Panc1 (cell line): ENCODE measurements around the gene FUT8. TPM values are rescaled to one million over a fixed set of nuclear protein-coding genes. Genes with fewer than 3 reads are reported as not detected.

Source experiments
- ATAC-seq: fragments of 200-7000 bp; cut with Tn5 transposase; 2 replicates; pipeline ENCODE4 v1.9.1; 2020; ENCODE audit warnings: mild to moderate bottlenecking, moderate library complexity
- BruUV-seq: library from RNA; stranded (reverse); fragments of 400-500 nt; replicated peaks from 2 replicates; lab custom pipeline; 2021; lab: Mats Ljungman, UMichigan
- CTCF ChIA-PET: fragments of 300-600 bp; sonication (Branson Sonifier 250); formaldehyde crosslinking; loops from one replicate; lab custom pipeline; 2022; ENCODE audit warnings: antibody characterized with exemption; lab: Charles Lee
- POLR2A ChIA-PET: fragments of 300-600 bp; sonication (Branson Sonifier 250); formaldehyde crosslinking; loops from one replicate; lab custom pipeline; 2022; ENCODE audit warnings: antibody characterized with exemption; lab: Charles Lee
- DNase-seq: peaks from one replicate; pipeline ENCODE4 v3.0.0-alpha.2; 2010; ENCODE audit warnings: low read depth, low spot score
- H3K27ac ChIP-seq: 2 replicates; pipeline ENCODE4 v1.5.1; 2011; ENCODE audit warnings: mild to moderate bottlenecking, low read length, inconsistent platforms
- H3K27me3 ChIP-seq: fragments of 200-500 bp; sonication (Bioruptor generic); 2 replicates; pipeline ENCODE4 v1.6.0; 2014; ENCODE audit warnings: low read length, inconsistent platforms; ENCODE audit not compliant: control insufficient read depth, insufficient read depth
- H3K36me3 ChIP-seq: fragments of 200-500 bp; sonication (Bioruptor generic); 2 replicates; pipeline ENCODE4 v1.5.1; 2014; ENCODE audit warnings: inconsistent platforms, mild to moderate bottlenecking, low read length, moderate library complexity; ENCODE audit not compliant: control insufficient read depth, insufficient read depth
- H3K4me1 ChIP-seq: 2 replicates; pipeline ENCODE4 v1.5.1; 2011; ENCODE audit warnings: inconsistent platforms, mild to moderate bottlenecking, low read length, moderate library complexity; ENCODE audit not compliant: control insufficient read depth, insufficient read depth
- H3K4me3 ChIP-seq, 2 experiments: 2 replicates each; pipeline ENCODE4 v1.5.1; 2011 to 2012; ENCODE audit warnings: low read depth in 2 of 2, low read length in 2 of 2, mild to moderate bottlenecking in 2 of 2, inconsistent platforms in 1 of 2, moderate library complexity in 1 of 2
- H3K9me3 ChIP-seq: fragments of 200-500 bp; sonication (Bioruptor generic); 2 replicates; pipeline ENCODE4 v1.5.1; 2014; ENCODE audit warnings: low read depth, mild to moderate bottlenecking, inconsistent platforms, low read length, moderate library complexity; ENCODE audit not compliant: control insufficient read depth, insufficient read depth
- POLR2AphosphoS5 ChIP-seq: IDR thresholded peaks from 2 replicates; pipeline ENCODE4 v1.6.1; 2012; ENCODE audit warnings: mild to moderate bottlenecking, low read depth, low read length, moderate library complexity
- SIN3A ChIP-seq: IDR thresholded peaks from 2 replicates; pipeline ENCODE4 v1.6.1; 2012; ENCODE audit warnings: low read depth, mild to moderate bottlenecking, low read length, moderate library complexity, borderline replicate concordance; ENCODE audit not compliant: insufficient read depth
- TCF7L2 ChIP-seq: IDR thresholded peaks from 2 replicates; pipeline ENCODE4 v1.6.1; 2011; ENCODE audit warnings: mild to moderate bottlenecking, low read depth, low read length, inconsistent platforms
- in situ Hi-C: cut with HindIII; loops from 2 replicates; pipeline ENCODE4 v1.10.0; 2016; ENCODE audit warnings: low sequenced_read_pairs, low pct_unique_long_range_greater_than_20kb
- intact Hi-C: fragments of 100-400 bp; cut with micrococcal nuclease; formaldehyde crosslinking; loops from one replicate; pipeline ENCODE4 v1.10.0; 2022; ENCODE audit not compliant: unreplicated experiment
- total RNA-seq: library from RNA; stranded (reverse); gene quantifications from one replicate; pipeline ENCODE4 v1.2.1, GENCODE V29; 2021; ENCODE audit not compliant: unreplicated experiment
- TF ChIP-seq, protein P1 (sequence below), 2 experiments: IDR thresholded peaks; 2 replicates each; pipeline ENCODE4 v1.6.1; 2011 to 2012; ENCODE audit warnings: low read depth in 2 of 2, control low read depth in 1 of 2, low read length in 1 of 2, mild to moderate bottlenecking in 1 of 2, moderate library complexity in 1 of 2; ENCODE audit not compliant: insufficient read depth in 1 of 2
- TF ChIP-seq, protein P2 (sequence below): fragments of 450-650 bp; IDR thresholded peaks from 2 replicates; pipeline ENCODE4 v1.5.1; 2017; ENCODE audit warnings: mild to moderate bottlenecking

Gene FUT8
- total RNA-seq, 1 experiment from 2014 or later, result 31.4 TPM

DNA sequence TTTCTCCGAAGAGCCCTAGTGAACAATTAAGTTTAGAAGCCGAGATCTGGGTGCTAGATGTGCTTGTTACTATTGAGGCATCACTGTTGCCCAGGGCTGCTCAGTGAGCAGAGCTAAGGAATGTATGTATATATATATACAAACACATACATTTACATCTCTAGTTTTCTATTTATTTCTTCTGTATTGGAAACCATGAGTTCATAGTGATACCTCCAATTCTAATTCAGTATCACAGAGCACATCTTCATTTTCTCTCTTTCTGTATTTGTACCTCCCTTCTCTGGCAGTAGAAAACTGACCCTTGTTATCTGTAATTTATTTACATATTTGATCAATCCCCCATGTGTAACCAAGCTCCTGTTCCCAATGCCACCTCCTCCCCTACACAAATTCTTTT lies 40.7 kb upstream of the FUT8 start:
- ATAC-seq (no peak), DNase-seq (no peak)
- Histone ChIP-seq H3K9me3 (no peaks in the 10 kb centered on the region), H3K36me3 (no peaks in the 10 kb centered on the region), H3K27me3 (no peaks in the 10 kb centered on the region), H3K4me3 (no peak overlapping the region), H3K27ac (no peak overlapping the region), H3K4me1 (no peaks in the 10 kb centered on the region)
- CTCF ChIA-PET, result no interaction called here
- TF ChIP-seq SIN3A (no peak), TCF7L2 (no peak), POLR2AphosphoS5 (no peak)
- TF ChIP-seq, protein P1, sequence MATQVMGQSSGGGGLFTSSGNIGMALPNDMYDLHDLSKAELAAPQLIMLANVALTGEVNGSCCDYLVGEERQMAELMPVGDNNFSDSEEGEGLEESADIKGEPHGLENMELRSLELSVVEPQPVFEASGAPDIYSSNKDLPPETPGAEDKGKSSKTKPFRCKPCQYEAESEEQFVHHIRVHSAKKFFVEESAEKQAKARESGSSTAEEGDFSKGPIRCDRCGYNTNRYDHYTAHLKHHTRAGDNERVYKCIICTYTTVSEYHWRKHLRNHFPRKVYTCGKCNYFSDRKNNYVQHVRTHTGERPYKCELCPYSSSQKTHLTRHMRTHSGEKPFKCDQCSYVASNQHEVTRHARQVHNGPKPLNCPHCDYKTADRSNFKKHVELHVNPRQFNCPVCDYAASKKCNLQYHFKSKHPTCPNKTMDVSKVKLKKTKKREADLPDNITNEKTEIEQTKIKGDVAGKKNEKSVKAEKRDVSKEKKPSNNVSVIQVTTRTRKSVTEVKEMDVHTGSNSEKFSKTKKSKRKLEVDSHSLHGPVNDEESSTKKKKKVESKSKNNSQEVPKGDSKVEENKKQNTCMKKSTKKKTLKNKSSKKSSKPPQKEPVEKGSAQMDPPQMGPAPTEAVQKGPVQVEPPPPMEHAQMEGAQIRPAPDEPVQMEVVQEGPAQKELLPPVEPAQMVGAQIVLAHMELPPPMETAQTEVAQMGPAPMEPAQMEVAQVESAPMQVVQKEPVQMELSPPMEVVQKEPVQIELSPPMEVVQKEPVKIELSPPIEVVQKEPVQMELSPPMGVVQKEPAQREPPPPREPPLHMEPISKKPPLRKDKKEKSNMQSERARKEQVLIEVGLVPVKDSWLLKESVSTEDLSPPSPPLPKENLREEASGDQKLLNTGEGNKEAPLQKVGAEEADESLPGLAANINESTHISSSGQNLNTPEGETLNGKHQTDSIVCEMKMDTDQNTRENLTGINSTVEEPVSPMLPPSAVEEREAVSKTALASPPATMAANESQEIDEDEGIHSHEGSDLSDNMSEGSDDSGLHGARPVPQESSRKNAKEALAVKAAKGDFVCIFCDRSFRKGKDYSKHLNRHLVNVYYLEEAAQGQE (IDR thresholded peaks at IDR 0.05; ENCODE audit: insufficient read depth in 1 of 2, low read depth in 2 of 2, low read length in 1 of 2), result no peak
- TF ChIP-seq, protein P2, sequence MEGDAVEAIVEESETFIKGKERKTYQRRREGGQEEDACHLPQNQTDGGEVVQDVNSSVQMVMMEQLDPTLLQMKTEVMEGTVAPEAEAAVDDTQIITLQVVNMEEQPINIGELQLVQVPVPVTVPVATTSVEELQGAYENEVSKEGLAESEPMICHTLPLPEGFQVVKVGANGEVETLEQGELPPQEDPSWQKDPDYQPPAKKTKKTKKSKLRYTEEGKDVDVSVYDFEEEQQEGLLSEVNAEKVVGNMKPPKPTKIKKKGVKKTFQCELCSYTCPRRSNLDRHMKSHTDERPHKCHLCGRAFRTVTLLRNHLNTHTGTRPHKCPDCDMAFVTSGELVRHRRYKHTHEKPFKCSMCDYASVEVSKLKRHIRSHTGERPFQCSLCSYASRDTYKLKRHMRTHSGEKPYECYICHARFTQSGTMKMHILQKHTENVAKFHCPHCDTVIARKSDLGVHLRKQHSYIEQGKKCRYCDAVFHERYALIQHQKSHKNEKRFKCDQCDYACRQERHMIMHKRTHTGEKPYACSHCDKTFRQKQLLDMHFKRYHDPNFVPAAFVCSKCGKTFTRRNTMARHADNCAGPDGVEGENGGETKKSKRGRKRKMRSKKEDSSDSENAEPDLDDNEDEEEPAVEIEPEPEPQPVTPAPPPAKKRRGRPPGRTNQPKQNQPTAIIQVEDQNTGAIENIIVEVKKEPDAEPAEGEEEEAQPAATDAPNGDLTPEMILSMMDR, result no peak
- POLR2A ChIA-PET, result no interaction called here
- intact Hi-C loops (loop anchor here (10.0 kb wide), 1 partner anchor 197 kb away; no protein-coding TSS in a partner anchor), in situ Hi-C loops (no loop called here)
- BruUV-seq, result no TSS peak

DNA sequence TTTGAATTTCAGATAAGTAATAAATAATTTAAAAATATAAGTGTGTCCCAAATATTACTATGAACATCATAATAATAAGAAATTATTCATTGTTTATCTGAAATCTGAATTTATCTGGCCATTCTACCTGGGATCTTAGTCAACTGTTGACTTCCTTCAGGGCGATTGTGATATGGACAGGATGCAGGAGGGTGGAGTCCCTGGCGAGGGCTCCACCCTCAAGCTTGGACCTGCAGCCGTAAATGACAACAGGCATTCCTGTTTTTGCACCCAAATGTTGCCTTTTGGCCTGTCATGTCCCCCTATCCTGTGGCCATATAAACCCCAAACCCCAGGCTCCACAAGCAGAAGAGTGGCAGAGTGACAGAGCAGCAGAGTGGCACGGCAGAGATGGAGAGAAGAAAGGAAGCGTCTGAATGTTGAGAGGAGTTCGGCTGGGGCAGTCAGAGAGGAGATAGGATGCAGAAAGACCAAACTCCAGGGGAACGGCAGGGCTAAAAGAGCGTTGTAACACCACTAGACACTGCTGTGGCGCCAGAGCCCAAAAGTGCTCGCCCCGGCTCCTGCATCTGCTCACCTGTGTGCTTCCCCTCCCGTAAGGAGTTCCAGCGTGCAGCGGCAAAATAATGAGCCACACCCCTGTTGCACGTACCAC lies 39.4 kb upstream of the FUT8 start:
- Histone ChIP-seq H3K4me3 (peak overlapping the region; percentile 33 to 63), H3K9me3 (no peaks in the 10 kb centered on the region), H3K4me1 (no peaks in the 10 kb centered on the region), H3K27me3 (no peaks in the 10 kb centered on the region), H3K27ac (no peak overlapping the region), H3K36me3 (no peaks in the 10 kb centered on the region)
- intact Hi-C loops (loop anchor here (10.0 kb wide), 1 partner anchor 198 kb away; no protein-coding TSS in a partner anchor), in situ Hi-C loops (no loop called here)
- ATAC-seq (peak; percentile 75), DNase-seq (no peak)
- no peak for TF ChIP-seq SIN3A
- no peak for TF ChIP-seq POLR2AphosphoS5
- TF ChIP-seq TCF7L2, result no peak
- TF ChIP-seq, protein P1 (IDR thresholded peaks at IDR 0.05; ENCODE audit: insufficient read depth in 1 of 2, low read depth in 2 of 2, low read length in 1 of 2), result no peak
- TF ChIP-seq, protein P2, result no peak
- CTCF ChIA-PET, result no interaction called here
- no TSS peak for BruUV-seq
- POLR2A ChIA-PET, result no interaction called here
